ENCODE results near the gene IRF2BPL.

IRF2BPL gene

GRCh38 chr14:77017666-77018065, 10.8 kb downstream of the IRF2BPL start:
- H3K4me3 Mint-ChIP-seq = no peak overlapping the region
- peaks cover 8 to 23% of the 10 kb centered on the region in 2 donors for H3K4me1 Mint-ChIP-seq
- H3K36me3 Mint-ChIP-seq = peaks cover 2 to 3% of the 10 kb centered on the region in 2 donors
- peaks cover 0 to 3% of the 10 kb centered on the region in 2 donors for H3K27me3 Mint-ChIP-seq
- H3K9me3 Mint-ChIP-seq = no peaks in the 10 kb centered on the region
- ATAC-seq (replicated peaks) (no peak), DNase-seq (no peak)
- no peak overlapping the region for H3K27ac Mint-ChIP-seq

GRCh38 chr14:77014734-77015133, 13.8 kb downstream of the IRF2BPL start:
- Mint-ChIP-seq H3K27ac (no peak overlapping the region), H3K9me3 (no peaks in the 10 kb centered on the region), H3K4me3 (no peak overlapping the region), H3K27me3 (peaks cover 0 to 13% of the 10 kb centered on the region in 2 donors), H3K4me1 (peaks cover 7 to 16% of the 10 kb centered on the region in 2 donors), H3K36me3 (no peaks in the 10 kb centered on the region)
- no peak for DNase-seq
- ATAC-seq (replicated peaks) = no peak

GRCh38 chr14:77014004-77014604, 14.4 kb downstream of the IRF2BPL start:
- Mint-ChIP-seq H3K4me1 (peaks cover 7 to 16% of the 10 kb centered on the region in 2 donors), H3K27ac (no peak overlapping the region), H3K36me3 (no peaks in the 10 kb centered on the region), H3K27me3 (peaks cover 0 to 13% of the 10 kb centered on the region in 2 donors), H3K4me3 (no peak overlapping the region), H3K9me3 (no peaks in the 10 kb centered on the region)
- ATAC-seq (replicated peaks) = no peak
- no peak for DNase-seq

GRCh38 chr14:77012193-77012765, 16.2 kb downstream of the IRF2BPL start:
- no peaks in the 10 kb centered on the region for H3K9me3 Mint-ChIP-seq
- ATAC-seq (replicated peaks) (no peak), DNase-seq (no peak)
- no peak overlapping the region for H3K27ac Mint-ChIP-seq
- peaks cover 4 to 13% of the 10 kb centered on the region in 2 donors for H3K4me1 Mint-ChIP-seq
- H3K4me3 Mint-ChIP-seq = no peak overlapping the region
- H3K27me3 Mint-ChIP-seq = peaks cover 0 to 13% of the 10 kb centered on the region in 2 donors
- H3K36me3 Mint-ChIP-seq = no peaks in the 10 kb centered on the region

- DNase-seq (no peak), ATAC-seq (replicated peaks) (no peak)
- Mint-ChIP-seq H3K9me3 (no peaks in the 10 kb centered on the region), H3K36me3 (no peaks in the 10 kb centered on the region), H3K27me3 (peaks cover 0 to 13% of the 10 kb centered on the region in 2 donors), H3K4me1 (peaks cover 9 to 17% of the 10 kb centered on the region in 2 donors), H3K4me3 (no peak overlapping the region), H3K27ac (no peak overlapping the region)
Observed at GRCh38 chr14:77011245-77011644, 17.3 kb downstream of the IRF2BPL start.

- no peak for DNase-seq
- Mint-ChIP-seq H3K27ac (no peak overlapping the region), H3K4me1 (peaks cover 12 to 23% of the 10 kb centered on the region in 2 donors), H3K9me3 (no peaks in the 10 kb centered on the region), H3K36me3 (no peaks in the 10 kb centered on the region), H3K27me3 (peaks cover 0 to 13% of the 10 kb centered on the region in 2 donors), H3K4me3 (no peak overlapping the region)
- ATAC-seq (replicated peaks) = no peak
Observed at GRCh38 chr14:77009014-77009413, 19.5 kb downstream of the IRF2BPL start.

GRCh38 chr14:77008541-77008940, 20.0 kb downstream of the IRF2BPL start:
- H3K4me3 Mint-ChIP-seq = no peak overlapping the region
- peaks cover 0 to 13% of the 10 kb centered on the region in 2 donors for H3K27me3 Mint-ChIP-seq
- H3K27ac Mint-ChIP-seq = no peak overlapping the region
- H3K4me1 Mint-ChIP-seq = peaks cover 12 to 23% of the 10 kb centered on the region in 2 donors
- DNase-seq (no peak), ATAC-seq (replicated peaks) (no peak)
- H3K9me3 Mint-ChIP-seq = no peaks in the 10 kb centered on the region
- H3K36me3 Mint-ChIP-seq = no peaks in the 10 kb centered on the region

- Mint-ChIP-seq H3K27me3 (peaks cover 0 to 13% of the 10 kb centered on the region in 2 donors), H3K4me3 (no peak overlapping the region), H3K27ac (no peak overlapping the region), H3K9me3 (no peaks in the 10 kb centered on the region), H3K4me1 (peaks cover 12 to 23% of the 10 kb centered on the region in 2 donors), H3K36me3 (no peaks in the 10 kb centered on the region)
- DNase-seq = no peak
- no peak for ATAC-seq (replicated peaks)
Observed at GRCh38 chr14:77007975-77008421, 20.5 kb downstream of the IRF2BPL start.

GRCh38 chr14:77007183-77007974, 21.1 kb downstream of the IRF2BPL start:
- ATAC-seq (replicated peaks) (no peak), DNase-seq (no peak)
- Mint-ChIP-seq H3K27ac (no peak overlapping the region), H3K4me1 (peaks cover 12 to 17% of the 10 kb centered on the region in 2 donors), H3K4me3 (no peak overlapping the region), H3K36me3 (no peaks in the 10 kb centered on the region), H3K9me3 (no peaks in the 10 kb centered on the region), H3K27me3 (peaks cover 0 to 7% of the 10 kb centered on the region in 2 donors)

- no peak for DNase-seq
- Mint-ChIP-seq H3K4me1 (peaks cover 10 to 16% of the 10 kb centered on the region in 2 donors), H3K4me3 (no peak overlapping the region), H3K36me3 (no peaks in the 10 kb centered on the region), H3K27ac (no peak overlapping the region), H3K9me3 (no peaks in the 10 kb centered on the region), H3K27me3 (no peaks in the 10 kb centered on the region)
- no peak for ATAC-seq (replicated peaks)
Observed at GRCh38 chr14:77006132-77006531, 22.4 kb downstream of the IRF2BPL start.

GRCh38 chr14:77005559-77005958, 22.9 kb downstream of the IRF2BPL start:
- Mint-ChIP-seq H3K27ac (no peak overlapping the region), H3K4me1 (peaks cover 15 to 22% of the 10 kb centered on the region in 2 donors), H3K9me3 (no peaks in the 10 kb centered on the region), H3K4me3 (no peak overlapping the region), H3K36me3 (no peaks in the 10 kb centered on the region), H3K27me3 (no peaks in the 10 kb centered on the region)
- DNase-seq (no peak), ATAC-seq (replicated peaks) (no peak)

GRCh38 chr14:77004711-77005460, 23.6 kb downstream of the IRF2BPL start:
- Mint-ChIP-seq H3K27ac (no peak overlapping the region), H3K9me3 (no peaks in the 10 kb centered on the region), H3K36me3 (no peaks in the 10 kb centered on the region), H3K4me1 (peaks cover 21 to 29% of the 10 kb centered on the region in 2 donors), H3K27me3 (no peaks in the 10 kb centered on the region), H3K4me3 (no peak overlapping the region)
- ATAC-seq (replicated peaks) (no peak), DNase-seq (no peak)

GRCh38 chr14:77003960-77004710, 24.4 kb downstream of the IRF2BPL start:
- Mint-ChIP-seq H3K27me3 (no peaks in the 10 kb centered on the region), H3K4me3 (no peak overlapping the region), H3K36me3 (no peaks in the 10 kb centered on the region), H3K4me1 (peaks cover 23 to 36% of the 10 kb centered on the region in 2 donors), H3K27ac (no peak overlapping the region), H3K9me3 (no peaks in the 10 kb centered on the region)
- ATAC-seq (replicated peaks) = no peak
- DNase-seq = no peak
